HG02610 (cell line): ENCODE data around the gene CFAP20DC.
"Not testable (repeated sequence)": the region's sequence is repeated elsewhere in the genome, so short reads cannot be mapped to it uniquely, and the experiment has no call there.

Experiments
- ATAC-seq: cut with Tn5 transposase; IDR thresholded peaks from one replicate; pipeline ENCODE4 v1.9.1; 2021; ENCODE audit warnings: mild to moderate bottlenecking, moderate library complexity; ENCODE audit not compliant: unreplicated experiment

Gene CFAP20DC

GRCh38 chr3:58806551-58807244 is 243.1 kb downstream of the CFAP20DC start:
- not testable (repeated sequence) for ATAC-seq

- no peak for ATAC-seq
These were observed 244.9 kb downstream of the CFAP20DC start for GRCh38 chr3:58804914-58805313.

GRCh38 chr3:58801541-58801940 is 248.3 kb downstream of the CFAP20DC start:
- no peak for ATAC-seq

- ATAC-seq, result no peak
These were observed 248.9 kb downstream of the CFAP20DC start for GRCh38 chr3:58800940-58801339.

GRCh38 chr3:58800032-58800431 is 249.8 kb downstream of the CFAP20DC start:
- no peak for ATAC-seq

- ATAC-seq, result no peak
These were observed 250.6 kb downstream of the CFAP20DC start for GRCh38 chr3:58799271-58799670.

- ATAC-seq, result no peak
These were observed 251.5 kb downstream of the CFAP20DC start for GRCh38 chr3:58798312-58798711.

- no peak for ATAC-seq
These were observed 255.1 kb downstream of the CFAP20DC start for GRCh38 chr3:58794750-58795149.

- no peak for ATAC-seq
These were observed 255.9 kb downstream of the CFAP20DC start for GRCh38 chr3:58793938-58794337.

- ATAC-seq, result no peak
These were observed 256.8 kb downstream of the CFAP20DC start for GRCh38 chr3:58792921-58793451.

GRCh38 chr3:58789385-58789784 is 260.4 kb downstream of the CFAP20DC start:
- ATAC-seq, result no peak

- no peak for ATAC-seq
These were observed 264.9 kb downstream of the CFAP20DC start for GRCh38 chr3:58784888-58785287.

- no peak for ATAC-seq
These were observed 265.4 kb downstream of the CFAP20DC start for GRCh38 chr3:58784425-58784824.

GRCh38 chr3:58783845-58784244 is 266.0 kb downstream of the CFAP20DC start:
- no peak for ATAC-seq

GRCh38 chr3:58779934-58780333 is 269.9 kb downstream of the CFAP20DC start:
- no peak for ATAC-seq

- no peak for ATAC-seq
These were observed 273.6 kb downstream of the CFAP20DC start for GRCh38 chr3:58776231-58776630.

- ATAC-seq, result no peak
These were observed 277.4 kb downstream of the CFAP20DC start for GRCh38 chr3:58772462-58772861.

GRCh38 chr3:58769065-58769464 is 280.8 kb downstream of the CFAP20DC start:
- no peak for ATAC-seq

- no peak for ATAC-seq
These were observed 283.1 kb downstream of the CFAP20DC start for GRCh38 chr3:58766587-58767282.

- no peak for ATAC-seq
These were observed 294.7 kb downstream of the CFAP20DC start for GRCh38 chr3:58755150-58755549.

- no peak for ATAC-seq
These were observed 295.8 kb downstream of the CFAP20DC start for GRCh38 chr3:58754074-58754473.

GRCh38 chr3:58751882-58752567 is 297.8 kb downstream of the CFAP20DC start:
- no peak for ATAC-seq
